Stimulated activated CD8-positive, alpha-beta memory T cell treated with anti-CD3 and anti-CD28 coated beads, Interleukin-7, amount 100 ng/mL, for 1 hour (primary cell): ENCODE results near the gene FNDC8.
A peak's percentile ranks its signal among the peaks of the same experiment; 100 is the strongest.
"Not testable (repeated sequence)": the region's sequence is repeated elsewhere in the genome, so short reads cannot be mapped to it uniquely, and the experiment has no call there.

ENCODE experiments used
- DNase-seq, 2 donors: peaks; one replicate each; pipeline ENCODE4 v3.0.0-alpha.2; 2020; ENCODE audit warnings: low read depth in 2 of 2

Gene FNDC8

GRCh38 chr17:35095741-35096140 is 25.7 kb upstream of the FNDC8 start:
- DNase-seq = no peak

GRCh38 chr17:35097776-35098175 is 23.6 kb upstream of the FNDC8 start:
- DNase-seq = no peak

DNA sequence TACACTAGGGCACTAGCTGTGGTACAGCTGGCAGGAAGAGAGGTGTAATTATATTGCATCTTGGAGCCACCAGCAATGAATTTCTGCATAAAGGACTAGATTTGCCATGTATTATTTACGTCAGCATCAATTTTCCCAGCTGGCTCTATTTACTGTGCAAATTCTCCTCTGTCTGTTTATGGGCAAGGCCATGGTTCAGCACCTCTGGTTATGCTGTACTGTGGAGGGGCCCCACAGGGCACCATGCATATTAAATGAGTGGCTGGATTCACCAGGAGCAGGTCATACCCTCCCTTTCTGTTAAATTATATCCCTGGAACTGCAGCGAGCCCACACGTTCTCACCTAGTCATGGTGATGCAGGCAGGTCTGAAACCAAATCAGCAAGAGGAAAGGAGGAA is 21.5 kb upstream of the FNDC8 start:
- no peak for DNase-seq

- DNase-seq = no peak
These were observed 20.4 kb upstream of the FNDC8 start for GRCh38 chr17:35101036-35101435.

DNA sequence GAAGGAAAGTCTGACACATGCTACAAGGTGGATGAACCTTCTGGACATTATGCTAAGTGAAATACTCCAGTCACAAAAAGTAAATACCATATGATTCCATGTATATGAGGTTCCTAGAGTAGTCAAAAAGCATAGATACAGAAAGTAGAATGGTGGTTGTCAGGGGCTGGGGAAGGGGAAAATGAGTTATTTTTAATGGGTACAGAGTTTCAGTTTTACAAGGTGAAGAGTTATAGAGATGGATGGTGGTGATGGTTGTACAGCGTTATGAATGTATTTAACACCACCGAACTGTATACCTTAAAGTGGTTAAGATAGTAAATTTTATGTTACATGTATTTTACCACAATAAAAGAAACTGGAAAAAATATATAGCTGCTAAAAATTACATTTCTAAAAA is 19.7 kb upstream of the FNDC8 start:
- DNase-seq = no peak

DNA sequence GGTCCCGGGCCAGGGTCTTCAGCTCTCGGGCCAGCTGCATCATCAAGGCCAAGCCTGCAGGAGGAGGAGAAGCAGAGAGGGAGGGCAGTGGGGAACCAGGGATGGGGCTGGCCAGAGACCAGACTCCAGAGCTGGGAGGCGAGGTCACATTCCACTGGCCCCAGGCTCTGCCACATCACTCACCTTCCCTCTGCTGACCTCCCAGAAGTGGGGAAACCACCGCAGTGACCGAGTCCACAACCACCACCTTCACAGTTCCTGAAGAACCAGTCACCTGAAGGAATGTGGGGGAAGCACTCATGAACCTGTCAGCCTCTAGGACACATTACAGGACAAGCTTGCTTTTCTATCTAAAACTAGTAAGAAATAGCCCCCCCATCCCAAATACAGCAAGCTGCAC is 18.1 kb upstream of the FNDC8 start:
- DNase-seq = no peak

- DNase-seq = no peak
These were observed 16.5 kb upstream of the FNDC8 start for GRCh38 chr17:35104844-35105450.

DNA sequence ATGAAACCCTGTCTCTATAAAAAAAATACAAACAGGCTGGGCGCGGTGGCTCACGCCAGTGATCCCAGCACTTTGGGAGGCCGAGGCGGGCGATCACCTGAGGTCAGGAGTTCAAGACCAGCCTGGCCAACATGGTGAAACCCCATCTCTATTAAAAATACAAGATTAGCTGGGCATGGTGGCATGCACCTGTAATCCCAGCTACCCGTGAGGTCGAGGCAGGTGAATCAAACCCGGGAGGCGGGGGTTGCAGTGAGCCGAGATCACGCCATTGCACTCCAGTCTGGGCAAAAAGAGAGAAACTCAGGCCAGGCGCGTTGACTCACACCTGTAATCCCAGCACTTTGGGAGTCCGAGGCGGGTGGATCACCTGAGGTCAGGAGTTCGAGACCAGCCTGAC is 10.6 kb upstream of the FNDC8 start:
- DNase-seq = not testable (repeated sequence)

DNA sequence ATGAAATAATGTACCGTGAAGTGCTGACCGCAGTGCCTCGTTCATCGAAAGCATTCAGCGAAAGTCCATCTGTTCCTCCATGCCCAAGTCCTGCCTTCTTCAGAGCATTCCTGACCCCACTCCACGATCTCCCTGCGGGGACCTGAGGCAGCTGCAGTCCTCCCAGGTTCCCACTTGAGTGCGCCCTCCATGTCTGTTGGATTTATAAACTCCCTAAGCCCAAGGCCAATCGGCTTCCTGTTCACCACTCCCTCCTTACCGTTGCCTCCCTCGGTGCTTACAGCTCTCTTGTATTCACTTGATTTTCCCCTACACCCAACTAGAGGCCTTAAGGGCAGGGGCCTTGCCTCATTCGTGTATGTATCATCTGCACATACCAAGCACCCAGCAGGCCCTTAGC is 4.6 kb upstream of the FNDC8 start:
- DNase-seq = no peak

DNA sequence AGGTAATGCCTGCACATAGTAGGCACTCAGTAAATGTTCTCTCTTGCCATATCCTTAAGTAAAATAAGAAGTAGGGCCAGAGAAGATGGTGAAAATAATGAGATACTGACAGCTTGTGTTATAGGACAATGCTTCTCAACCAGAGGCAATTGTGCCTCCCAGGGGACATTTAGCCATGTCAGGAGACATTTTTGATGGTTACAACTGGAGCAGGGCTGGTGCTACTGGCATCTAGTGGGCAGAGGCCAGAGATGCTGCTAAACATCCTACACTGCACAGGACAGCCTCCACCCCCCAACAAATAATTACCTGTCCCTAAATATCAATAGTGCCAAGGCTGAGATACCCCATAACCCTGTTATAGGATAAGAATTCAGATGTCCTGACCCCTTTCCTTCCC is 3.4 kb upstream of the FNDC8 start:
- no peak for DNase-seq

DNA sequence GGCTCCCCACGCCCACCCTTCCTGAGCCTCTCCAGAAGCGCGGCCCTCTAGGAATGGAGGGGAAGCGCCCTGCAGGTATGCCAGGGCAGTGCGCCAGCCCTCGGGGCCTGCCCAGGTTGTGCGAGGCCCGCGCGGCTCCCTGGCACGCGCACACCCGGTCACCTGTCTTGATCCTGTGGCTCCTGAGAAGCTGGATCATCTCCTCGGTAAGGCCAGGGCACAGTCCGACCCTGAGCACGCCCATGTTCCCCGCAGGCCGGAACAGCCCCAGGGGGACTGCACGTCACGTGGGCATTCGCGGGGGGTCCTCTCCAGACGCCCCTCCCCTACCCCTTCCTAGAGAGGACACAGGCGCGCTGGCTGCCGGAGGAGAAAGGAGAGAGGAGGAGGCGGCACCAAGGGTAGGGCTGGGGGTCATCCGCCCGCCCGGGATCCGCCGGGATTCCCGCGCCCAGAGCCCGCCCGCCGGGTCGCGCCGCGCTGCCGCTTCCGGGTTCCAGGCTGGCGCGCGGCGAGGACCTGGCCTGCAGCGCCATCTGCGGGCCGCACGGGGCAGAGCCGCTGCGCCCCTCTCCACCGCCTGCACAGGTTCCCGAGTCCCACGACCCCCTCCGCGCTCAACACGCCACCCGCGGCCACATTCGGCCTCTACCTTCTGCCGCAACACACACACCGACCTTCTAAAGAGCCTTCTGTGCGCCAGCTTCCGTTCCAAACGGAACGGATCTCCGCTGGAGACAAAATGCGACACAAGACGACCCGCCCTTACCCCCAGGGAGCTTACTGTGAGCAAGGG is 1.8 kb upstream of the FNDC8 start, which contains the start of gene RAD51D:
Gene RAD51D (minus strand): TSS at position 491 of the 796 bp plus-strand sequence. CDS start 247 bp downstream, at position 244.
- peak; percentile 53 to 60 for DNase-seq

GRCh38 chr17:35127751-35128514 is 6.5 kb downstream of the FNDC8 start:
- no peak for DNase-seq

GRCh38 chr17:35129154-35129972 is 7.9 kb downstream of the FNDC8 start:
- DNase-seq = no peak

- DNase-seq = no peak
These were observed 8.5 kb downstream of the FNDC8 start for GRCh38 chr17:35129973-35130351.

DNA sequence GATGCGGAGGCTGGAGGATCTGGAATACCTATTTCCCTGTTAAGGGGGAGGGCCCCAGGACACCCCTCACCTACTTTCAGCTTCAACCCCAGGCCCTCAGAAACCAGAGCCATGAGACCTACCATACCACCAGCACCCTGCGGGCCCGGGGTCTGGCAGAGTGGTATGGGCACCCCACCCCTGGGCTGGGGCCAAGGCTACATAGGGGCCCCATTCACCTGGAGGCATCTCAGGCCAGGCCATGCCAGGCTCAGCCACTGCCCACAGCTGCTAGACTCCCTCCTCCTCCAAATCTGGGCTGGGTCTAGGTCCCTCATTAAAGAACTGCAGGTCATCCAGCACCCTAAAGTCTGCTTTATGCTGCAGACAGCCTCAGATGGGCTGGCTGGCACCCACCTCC is 9.0 kb downstream of the FNDC8 start:
- DNase-seq = no peak

DNA sequence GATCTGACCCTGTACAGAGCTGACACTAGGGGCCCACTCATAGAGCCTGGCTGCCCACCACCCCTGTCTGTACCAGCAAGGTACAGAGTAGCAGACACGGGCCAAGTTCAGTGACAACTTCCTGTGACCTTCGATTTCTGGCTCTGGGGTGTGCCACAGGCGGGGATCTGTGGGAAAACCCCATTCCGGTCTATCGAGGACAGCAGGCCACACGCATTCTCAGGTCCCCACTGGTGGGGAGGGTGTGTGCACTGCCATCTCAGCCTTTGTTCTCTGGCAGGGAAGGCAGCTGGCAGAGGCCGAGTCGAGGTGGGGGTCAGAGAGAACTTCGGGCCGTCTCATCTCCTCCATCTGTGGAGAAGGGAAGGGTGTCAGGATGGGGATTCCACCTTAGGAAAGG is 10.7 kb downstream of the FNDC8 start:
- DNase-seq = no peak

- DNase-seq = no peak
These were observed 11.6 kb downstream of the FNDC8 start for GRCh38 chr17:35132816-35133550.

DNA sequence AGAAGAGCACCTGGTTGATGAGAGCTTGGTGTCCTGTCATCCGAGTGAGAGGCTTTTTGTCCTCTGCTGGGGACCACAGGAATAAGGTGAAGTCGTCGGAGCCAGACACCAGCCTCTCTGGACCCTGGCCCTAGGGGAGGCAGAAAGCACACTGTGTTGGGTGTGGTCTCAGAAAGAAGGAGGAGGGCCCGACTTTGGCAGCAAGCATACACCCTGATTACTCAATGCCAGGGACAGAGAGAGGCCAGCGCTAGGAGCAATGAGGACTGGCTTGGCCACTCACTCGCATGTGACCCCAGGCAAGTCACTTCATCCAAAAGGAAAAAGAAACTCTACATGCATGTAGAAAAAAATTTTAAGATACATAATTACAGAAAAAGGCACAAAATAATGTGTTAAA is 13.9 kb downstream of the FNDC8 start:
- no peak for DNase-seq

DNA sequence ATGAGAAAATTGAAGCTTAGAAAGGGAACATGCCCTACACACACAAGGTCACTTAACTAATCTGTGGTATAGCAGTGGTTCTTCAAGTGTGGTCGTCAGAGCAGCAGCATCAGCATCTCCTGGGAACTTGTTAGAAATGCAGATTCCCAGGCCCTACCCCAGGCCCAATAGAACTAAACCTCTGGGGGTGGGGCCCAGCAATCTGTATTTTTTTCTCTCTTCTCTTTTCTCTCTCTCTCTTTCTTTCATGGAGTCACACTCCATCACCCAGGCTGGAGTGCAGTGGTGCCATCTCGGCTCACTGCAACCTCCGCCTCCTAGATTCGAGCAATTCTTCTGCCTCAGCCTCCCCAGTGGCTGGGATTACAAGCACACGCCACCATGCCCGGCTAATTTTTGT is 16.8 kb downstream of the FNDC8 start:
- DNase-seq = no peak

DNA sequence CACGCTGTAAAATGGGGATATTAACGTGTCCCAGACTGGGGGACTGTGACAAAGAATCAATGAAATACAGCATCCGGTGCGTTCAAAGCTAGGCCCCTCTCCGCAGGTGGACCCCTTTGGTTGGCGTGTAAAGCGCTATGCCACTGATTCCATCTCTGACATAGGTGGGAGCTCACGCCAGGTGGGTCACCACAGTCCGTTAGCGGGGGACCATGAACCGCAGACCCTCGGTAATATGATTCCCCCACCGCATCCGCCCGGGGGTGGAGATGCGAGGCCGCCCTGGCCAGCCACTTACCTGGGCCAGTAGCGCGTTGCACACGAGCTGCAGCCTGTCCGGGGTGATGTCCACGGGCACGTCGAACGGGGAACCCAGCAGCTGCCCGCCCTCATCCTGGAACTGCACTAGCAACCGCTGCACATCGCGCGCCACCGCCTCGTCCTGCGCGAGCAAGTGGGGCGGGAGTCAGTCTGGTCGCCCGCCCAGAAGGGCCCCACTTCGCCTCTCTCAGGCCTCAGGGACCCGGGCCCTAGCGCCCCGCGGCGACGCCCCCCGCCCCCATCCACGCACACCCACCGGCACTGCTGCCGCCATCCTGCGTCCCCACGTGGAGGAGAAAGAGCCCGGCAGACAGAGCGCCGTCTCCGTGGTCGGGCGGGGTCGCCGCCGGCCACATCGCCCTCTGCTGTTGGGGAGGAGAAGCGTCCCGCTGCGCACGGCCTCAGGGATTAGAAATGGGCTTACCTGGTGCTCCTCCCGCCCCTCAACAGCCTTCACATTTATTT is 20.5 kb downstream of the FNDC8 start, which contains the start of gene NLE1:
Gene NLE1 (minus strand): TSS at position 623 of the 786 bp plus-strand sequence. CDS start 28 bp downstream, at position 595.
- DNase-seq = peak; percentile 73 to 81
